ACC112 (cell line): ENCODE results near the gene PTPRG.

Experiments
- H2AFZ ChIP-seq: fragments of 200-600 bp; sonication (generic); one replicate; pipeline ENCODE4 v1.6.0; 2017; ENCODE audit warnings: antibody characterized with exemption, low read length; ENCODE audit not compliant: unreplicated experiment
- H3K27ac ChIP-seq: fragments of 200-600 bp; sonication (generic); 2 replicates; pipeline ENCODE4 v1.5.1; 2014; ENCODE audit warnings: low read depth, mild to moderate bottlenecking, antibody characterized with exemption, low read length, moderate library complexity
- H3K27me3 ChIP-seq: fragments of 200-600 bp; sonication (generic); 2 replicates; pipeline ENCODE4 v1.6.1; 2014; ENCODE audit warnings: mild to moderate bottlenecking, antibody characterized with exemption, low read length, moderate library complexity, mixed read lengths; ENCODE audit not compliant: insufficient read depth
- H3K36me3 ChIP-seq: fragments of 200-600 bp; sonication (generic); 2 replicates; pipeline ENCODE4 v1.6.1; 2016; ENCODE audit warnings: mild to moderate bottlenecking, antibody characterized with exemption, low read length, moderate library complexity, mixed read lengths; ENCODE audit not compliant: insufficient read depth
- H3K4me1 ChIP-seq: fragments of 200-600 bp; sonication (generic); one replicate; pipeline ENCODE4 v1.6.1; 2016; ENCODE audit warnings: low read length, mixed read lengths; ENCODE audit not compliant: insufficient read depth, unreplicated experiment, control insufficient read depth
- H3K4me3 ChIP-seq: fragments of 200-600 bp; sonication (generic); 2 replicates; pipeline ENCODE4 v1.5.1; 2014; ENCODE audit warnings: mild to moderate bottlenecking, low read depth, low read length
- H3K79me2 ChIP-seq: fragments of 200-600 bp; sonication (generic); one replicate; pipeline ENCODE4 v1.6.0; 2016; ENCODE audit warnings: low read length; ENCODE audit not compliant: control insufficient read depth, unreplicated experiment, insufficient read depth

Gene PTPRG

DNA sequence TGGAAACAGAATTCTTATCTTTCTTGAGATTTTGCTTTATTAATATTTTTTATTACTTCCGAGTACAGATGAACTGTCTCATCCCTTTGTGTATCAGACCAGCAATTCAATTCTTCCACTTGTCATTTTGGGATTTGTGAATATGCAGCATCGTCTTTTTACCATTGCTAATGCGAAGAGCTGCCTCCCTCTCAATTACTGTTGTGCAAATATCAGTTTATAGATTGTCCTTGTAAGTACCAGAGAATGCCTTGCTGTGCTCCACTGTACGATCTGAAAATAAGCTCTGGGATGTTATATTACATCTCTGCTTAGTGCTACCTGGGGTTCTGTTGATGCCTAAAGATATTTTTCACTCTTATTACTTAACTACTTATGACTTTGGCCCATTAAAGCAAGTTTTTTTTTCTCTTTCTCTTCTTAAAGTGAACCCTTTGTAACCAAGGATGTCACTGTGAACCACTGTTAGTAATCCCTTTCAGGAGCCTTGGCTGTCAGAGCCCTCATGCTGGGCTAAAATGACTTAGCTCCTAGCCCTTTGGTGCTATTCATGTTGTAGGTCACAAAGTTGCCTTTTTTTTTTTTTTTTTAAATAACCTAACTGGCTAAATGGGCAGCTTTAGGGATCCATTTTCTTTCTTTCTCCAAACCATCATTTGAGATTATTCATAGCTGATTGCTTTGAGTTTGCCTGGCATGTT lies 429.1 kb downstream of the PTPRG start:
- H3K4me3 ChIP-seq: no peak overlapping the region
- no peak overlapping the region for H3K27ac ChIP-seq
- H2AFZ ChIP-seq: no peak overlapping the region

DNA sequence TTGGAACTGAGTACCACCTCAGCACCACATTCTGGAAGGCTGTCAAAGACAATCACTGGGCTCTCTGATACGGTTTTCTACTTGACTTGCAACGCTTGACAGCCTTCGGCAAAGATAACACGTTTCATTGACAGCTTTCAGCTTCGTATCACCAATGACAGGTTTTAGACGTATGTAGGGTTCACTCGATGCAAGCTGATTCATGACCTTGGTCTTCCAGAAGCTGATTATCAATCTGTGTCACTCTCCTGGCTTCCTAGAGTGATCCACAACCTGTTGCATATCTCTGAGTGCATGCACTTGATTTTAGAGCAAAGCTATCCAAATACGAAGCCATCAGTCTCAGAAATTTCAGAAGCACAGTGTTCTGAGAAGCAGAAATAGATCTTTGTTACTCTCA lies 430.3 kb downstream of the PTPRG start:
- no peak overlapping the region for H3K4me3 ChIP-seq
- no peaks in the 10 kb centered on the region for H3K79me2 ChIP-seq
- no peaks in the 10 kb centered on the region for H3K36me3 ChIP-seq
- no peak overlapping the region for H3K27ac ChIP-seq
- peaks cover 9% of the 10 kb centered on the region for H3K4me1 ChIP-seq
- H2AFZ ChIP-seq: no peak overlapping the region
- no peaks in the 10 kb centered on the region for H3K27me3 ChIP-seq

More for the DNA sequence above, 429.1 kb downstream of the PTPRG start:
- peaks cover 1% of the 10 kb centered on the region for H3K4me1 ChIP-seq
- no peaks in the 10 kb centered on the region for H3K27me3 ChIP-seq
- no peaks in the 10 kb centered on the region for H3K36me3 ChIP-seq
- H3K79me2 ChIP-seq: no peaks in the 10 kb centered on the region

GRCh38 chr3:61996366-61996765 lies 435.0 kb downstream of the PTPRG start:
- Histone ChIP-seq H3K4me3 (no peak overlapping the region), H3K27ac (no peak overlapping the region), H3K27me3 (no peaks in the 10 kb centered on the region), H3K79me2 (no peaks in the 10 kb centered on the region), H2AFZ (no peak overlapping the region), H3K4me1 (peaks cover 9% of the 10 kb centered on the region), H3K36me3 (no peaks in the 10 kb centered on the region)

- no peak overlapping the region for H3K4me3 ChIP-seq
- H3K27ac ChIP-seq: no peak overlapping the region
- no peaks in the 10 kb centered on the region for H3K79me2 ChIP-seq
- no peak overlapping the region for H2AFZ ChIP-seq
- H3K36me3 ChIP-seq: no peaks in the 10 kb centered on the region
- no peaks in the 10 kb centered on the region for H3K27me3 ChIP-seq
- H3K4me1 ChIP-seq: peaks cover 9% of the 10 kb centered on the region
Observed at GRCh38 chr3:61997101-61997500, 435.7 kb downstream of the PTPRG start.

- H3K79me2 ChIP-seq: no peaks in the 10 kb centered on the region
- no peaks in the 10 kb centered on the region; the same call in 1 of the 2 replicates for H3K36me3 ChIP-seq
Observed at GRCh38 chr3:62003835-62004234, 442.5 kb downstream of the PTPRG start.

DNA sequence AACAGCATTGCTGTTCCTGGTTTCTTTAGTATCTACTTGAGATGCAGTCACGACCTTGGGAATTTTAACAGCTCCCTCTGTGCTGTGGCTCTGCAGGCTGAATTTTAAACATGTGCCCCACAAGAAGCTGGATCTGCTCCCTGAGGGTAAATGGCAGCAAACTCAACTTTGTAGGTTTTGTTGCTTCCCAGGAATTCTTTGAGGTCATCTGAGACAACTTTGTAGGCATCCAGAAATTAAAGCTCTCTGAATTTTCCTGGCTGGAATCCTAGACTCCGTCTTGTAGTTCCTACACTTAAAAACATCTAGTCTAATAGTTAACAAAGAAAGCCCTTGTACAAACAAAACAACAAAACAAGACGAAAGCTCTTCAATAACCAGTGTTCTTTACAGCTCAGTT lies 445.7 kb downstream of the PTPRG start:
- Histone ChIP-seq H3K4me3 (no peak overlapping the region), H3K79me2 (no peaks in the 10 kb centered on the region), H3K27ac (no peak overlapping the region), H3K27me3 (no peaks in the 10 kb centered on the region), H2AFZ (no peak overlapping the region), H3K36me3 (no peaks in the 10 kb centered on the region; the same call in 1 of the 2 replicates), H3K4me1 (no peaks in the 10 kb centered on the region)

More at GRCh38 chr3:62003835-62004234, 442.5 kb downstream of the PTPRG start:
- Histone ChIP-seq H3K27me3 (no peaks in the 10 kb centered on the region), H2AFZ (no peak overlapping the region), H3K27ac (no peak overlapping the region), H3K4me3 (no peak overlapping the region), H3K4me1 (no peaks in the 10 kb centered on the region)

DNA sequence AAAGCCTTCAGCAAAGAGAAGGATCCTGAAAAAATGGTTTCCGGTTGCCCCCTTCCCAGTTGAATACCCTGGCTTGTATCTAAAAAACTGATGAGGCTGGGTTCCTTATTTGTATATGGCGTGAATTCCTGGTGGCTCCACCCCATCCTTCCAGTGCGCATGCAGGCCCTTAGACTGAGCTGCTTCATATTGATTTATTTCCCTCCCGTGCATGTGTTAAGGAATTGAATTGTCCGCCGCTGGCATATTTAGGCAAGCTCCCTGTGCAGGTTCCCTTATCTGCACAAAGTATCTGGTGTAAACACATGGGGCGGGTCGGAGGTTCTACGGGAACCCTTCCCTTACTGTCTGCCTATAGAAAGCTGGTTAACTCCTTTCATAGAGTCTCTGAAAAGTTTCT lies 449.6 kb downstream of the PTPRG start:
- Histone ChIP-seq H3K4me1 (no peaks in the 10 kb centered on the region), H3K27ac (no peak overlapping the region), H3K4me3 (no peak overlapping the region), H3K79me2 (no peaks in the 10 kb centered on the region), H3K27me3 (no peaks in the 10 kb centered on the region), H2AFZ (no peak overlapping the region), H3K36me3 (no peaks in the 10 kb centered on the region)

DNA sequence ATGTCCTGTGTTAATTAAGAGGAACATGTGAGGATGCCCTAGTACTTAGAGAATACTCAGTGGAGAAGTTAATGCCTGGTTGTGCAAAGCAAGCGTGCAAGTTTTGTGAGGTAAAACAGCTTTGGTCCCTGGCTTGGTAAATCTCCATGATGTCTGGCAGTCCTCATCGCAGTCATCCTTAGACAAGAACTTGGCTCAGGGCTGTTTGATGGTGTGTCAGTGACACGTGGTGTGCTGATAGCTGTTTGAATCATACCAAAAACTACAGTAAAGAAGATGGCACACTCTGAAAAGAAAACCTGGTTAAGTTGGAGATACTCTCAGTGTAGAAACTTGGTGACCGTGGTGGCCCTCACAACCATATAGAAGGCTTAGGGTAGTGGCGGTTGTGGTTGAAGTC lies 450.3 kb downstream of the PTPRG start:
- Histone ChIP-seq H3K4me1 (no peaks in the 10 kb centered on the region), H3K36me3 (no peaks in the 10 kb centered on the region), H3K4me3 (no peak overlapping the region), H3K27me3 (no peaks in the 10 kb centered on the region), H3K79me2 (no peaks in the 10 kb centered on the region), H3K27ac (no peak overlapping the region), H2AFZ (no peak overlapping the region)

GRCh38 chr3:62013951-62014350 lies 452.6 kb downstream of the PTPRG start:
- H3K36me3 ChIP-seq: peaks cover 12% of the 10 kb centered on the region; the same call in 1 of the 2 replicates
- H3K27me3 ChIP-seq: no peaks in the 10 kb centered on the region
- no peak overlapping the region for H3K4me3 ChIP-seq
- H3K4me1 ChIP-seq: no peaks in the 10 kb centered on the region
- H3K79me2 ChIP-seq: no peaks in the 10 kb centered on the region
- no peak overlapping the region for H2AFZ ChIP-seq
- no peak overlapping the region for H3K27ac ChIP-seq

GRCh38 chr3:62015111-62015510 lies 453.7 kb downstream of the PTPRG start:
- H3K27ac ChIP-seq: no peak overlapping the region
- no peak overlapping the region for H3K4me3 ChIP-seq
- H3K27me3 ChIP-seq: no peaks in the 10 kb centered on the region
- H3K4me1 ChIP-seq: peaks cover 5% of the 10 kb centered on the region
- no peak overlapping the region for H2AFZ ChIP-seq
- peaks cover 12% of the 10 kb centered on the region; the same call in 1 of the 2 replicates for H3K36me3 ChIP-seq
- no peaks in the 10 kb centered on the region for H3K79me2 ChIP-seq

GRCh38 chr3:62019906-62020305 lies 458.5 kb downstream of the PTPRG start:
- Histone ChIP-seq H3K27ac (no peak overlapping the region), H3K4me1 (peaks cover 11% of the 10 kb centered on the region), H3K4me3 (no peak overlapping the region; the same call in 1 of the 2 replicates), H3K79me2 (no peaks in the 10 kb centered on the region), H3K27me3 (no peaks in the 10 kb centered on the region), H3K36me3 (peaks cover 12% of the 10 kb centered on the region; the same call in 1 of the 2 replicates), H2AFZ (no peak overlapping the region)
